Osteoblast (primary cell): ENCODE data around the gene ISM1. TPM values are rescaled to one million over a fixed set of nuclear protein-coding genes. Genes with fewer than 3 reads are reported as not detected.

Source experiments
- DNase-seq: peaks from one replicate; pipeline ENCODE4 v3.0.0; 2011; ENCODE audit warnings: low spot score, mixed read lengths; ENCODE audit not compliant: insufficient read length; ENCODE audit errors: missing footprints
- H2AFZ ChIP-seq: 2 replicates; pipeline ENCODE4 v1.6.0; 2011; ENCODE audit warnings: mild to moderate bottlenecking, low read length
- H3K27ac ChIP-seq: 2 replicates; pipeline ENCODE4 v1.5.1; 2011; ENCODE audit warnings: mild to moderate bottlenecking, low read depth, low read length, moderate library complexity
- H3K27me3 ChIP-seq: 2 replicates; pipeline ENCODE4 v1.6.0; 2012; ENCODE audit warnings: mild to moderate bottlenecking, control low read depth, inconsistent platforms, low read length, moderate library complexity; ENCODE audit not compliant: insufficient read depth
- H3K36me3 ChIP-seq: 2 replicates; pipeline ENCODE4 v1.5.1; 2011; ENCODE audit warnings: mild to moderate bottlenecking, low read length, control low read depth, moderate library complexity; ENCODE audit not compliant: insufficient read depth
- H3K4me1 ChIP-seq: 2 replicates; pipeline ENCODE4 v1.5.1; 2011; ENCODE audit warnings: mild to moderate bottlenecking, low read length, control low read depth, moderate library complexity; ENCODE audit not compliant: insufficient read depth
- H3K4me2 ChIP-seq: 2 replicates; pipeline ENCODE4 v1.6.0; 2011; ENCODE audit warnings: mild to moderate bottlenecking, low read length; ENCODE audit not compliant: insufficient read depth
- H3K4me3 ChIP-seq: fragments of 200-600 bp; sonication (generic); 3 replicates; pipeline ENCODE4 v1.5.1; 2012; ENCODE audit warnings: mild to moderate bottlenecking, low read length, inconsistent platforms; ENCODE audit not compliant: insufficient read depth
- H3K79me2 ChIP-seq: 2 replicates; pipeline ENCODE4 v1.6.0; 2012; ENCODE audit warnings: mild to moderate bottlenecking, low read length, control low read depth, inconsistent platforms; ENCODE audit not compliant: insufficient read depth
- H3K9me3 ChIP-seq: 2 replicates; pipeline ENCODE4 v1.5.1; 2011; ENCODE audit warnings: low read depth, low read length, control low read depth
- H4K20me1 ChIP-seq: 2 replicates; pipeline ENCODE4 v1.6.0; 2012; ENCODE audit warnings: mild to moderate bottlenecking, low read length, control low read depth; ENCODE audit not compliant: insufficient read depth
- CTCF ChIP-seq: IDR thresholded peaks from 2 replicates; pipeline ENCODE4 v1.5.1; 2011; ENCODE audit warnings: mild to moderate bottlenecking, low read depth, low read length, moderate library complexity; ENCODE audit errors: extremely low read depth
- total RNA-seq: library from RNA; depleted of rRNA; stranded (reverse); fragments of >200 nt; gene quantifications from 2 replicates; pipeline ENCODE4 v1.2.3, GENCODE V29; 2012

The ISM1 gene
- total RNA-seq, 1 donor = 4.0 TPM

GRCh38 chr20:13199279-13199678, 21.8 kb upstream of the ISM1 start:
- no peak for DNase-seq
- Histone ChIP-seq H3K36me3 (no peaks in the 10 kb centered on the region), H4K20me1 (no peaks in the 10 kb centered on the region), H3K79me2 (no peaks in the 10 kb centered on the region), H3K9me3 (no peaks in the 10 kb centered on the region), H3K4me2 (no peak overlapping the region), H3K4me3 (no peak overlapping the region), H3K4me1 (no peaks in the 10 kb centered on the region), H2AFZ (no peak overlapping the region), H3K27me3 (no peaks in the 10 kb centered on the region), H3K27ac (no peak overlapping the region)
- no peak for TF ChIP-seq CTCF

- Histone ChIP-seq H2AFZ (no peak overlapping the region), H3K79me2 (no peaks in the 10 kb centered on the region)
- TF ChIP-seq CTCF = no peak
Measured at GRCh38 chr20:13200767-13201500, 20.1 kb upstream of the ISM1 start.

GRCh38 chr20:13202565-13202964, 18.5 kb upstream of the ISM1 start:
- Histone ChIP-seq H3K9me3 (no peaks in the 10 kb centered on the region), H4K20me1 (no peaks in the 10 kb centered on the region), H3K27ac (no peak overlapping the region), H3K4me3 (no peak overlapping the region), H3K4me2 (no peak overlapping the region), H3K27me3 (peaks cover 2% of the 10 kb centered on the region), H3K4me1 (no peaks in the 10 kb centered on the region), H3K79me2 (no peaks in the 10 kb centered on the region), H3K36me3 (no peaks in the 10 kb centered on the region), H2AFZ (no peak overlapping the region)
- DNase-seq = no peak
- no peak for TF ChIP-seq CTCF

More at GRCh38 chr20:13200767-13201500, 20.1 kb upstream of the ISM1 start:
- no peak for DNase-seq
- H4K20me1 ChIP-seq = no peaks in the 10 kb centered on the region
- no peak overlapping the region for H3K4me3 ChIP-seq
- H3K36me3 ChIP-seq = no peaks in the 10 kb centered on the region
- no peak overlapping the region for H3K27ac ChIP-seq
- no peaks in the 10 kb centered on the region for H3K9me3 ChIP-seq
- no peaks in the 10 kb centered on the region for H3K27me3 ChIP-seq
- H3K4me1 ChIP-seq = no peaks in the 10 kb centered on the region
- H3K4me2 ChIP-seq = no peak overlapping the region

GRCh38 chr20:13205425-13205824, 15.6 kb upstream of the ISM1 start:
- no peak overlapping the region for H2AFZ ChIP-seq
- H3K27ac ChIP-seq = no peak overlapping the region
- H4K20me1 ChIP-seq = no peaks in the 10 kb centered on the region
- H3K4me3 ChIP-seq = no peak overlapping the region
- no peaks in the 10 kb centered on the region for H3K9me3 ChIP-seq
- no peaks in the 10 kb centered on the region for H3K79me2 ChIP-seq
- H3K4me2 ChIP-seq = no peak overlapping the region
- H3K4me1 ChIP-seq = no peaks in the 10 kb centered on the region
- H3K36me3 ChIP-seq = no peaks in the 10 kb centered on the region
- H3K27me3 ChIP-seq = peaks cover 3% of the 10 kb centered on the region
- TF ChIP-seq CTCF = no peak
- DNase-seq = no peak
